M059J (cell line): ENCODE measurements around the gene IMMP2L. TPM values are rescaled to one million over a fixed set of nuclear protein-coding genes. Genes with fewer than 3 reads are reported as not detected.
"Not testable (repeated sequence)": the region's sequence is repeated elsewhere in the genome, so short reads cannot be mapped to it uniquely, and the experiment has no call there.

Source experiments
- DNase-seq: peaks from one replicate; pipeline ENCODE4 v3.0.0-alpha.2; 2012; ENCODE audit warnings: low read depth
- total RNA-seq: library from RNA; depleted of rRNA; stranded (reverse); fragments of >200 nt; shearing (Covaris generic); gene quantifications from 2 replicates; pipeline ENCODE4 v1.2.3, GENCODE V29; 2014

Gene IMMP2L
- total RNA-seq, 1 experiment from 2014 or later = 8.6 TPM

- DNase-seq = no peak
These were observed 223.3 kb downstream of the IMMP2L start for GRCh38 chr7:111339006-111339405.

- DNase-seq = no peak
These were observed 229.3 kb downstream of the IMMP2L start for GRCh38 chr7:111333010-111333409.

- no peak for DNase-seq
These were observed 232.1 kb downstream of the IMMP2L start for GRCh38 chr7:111330235-111330523.

DNA sequence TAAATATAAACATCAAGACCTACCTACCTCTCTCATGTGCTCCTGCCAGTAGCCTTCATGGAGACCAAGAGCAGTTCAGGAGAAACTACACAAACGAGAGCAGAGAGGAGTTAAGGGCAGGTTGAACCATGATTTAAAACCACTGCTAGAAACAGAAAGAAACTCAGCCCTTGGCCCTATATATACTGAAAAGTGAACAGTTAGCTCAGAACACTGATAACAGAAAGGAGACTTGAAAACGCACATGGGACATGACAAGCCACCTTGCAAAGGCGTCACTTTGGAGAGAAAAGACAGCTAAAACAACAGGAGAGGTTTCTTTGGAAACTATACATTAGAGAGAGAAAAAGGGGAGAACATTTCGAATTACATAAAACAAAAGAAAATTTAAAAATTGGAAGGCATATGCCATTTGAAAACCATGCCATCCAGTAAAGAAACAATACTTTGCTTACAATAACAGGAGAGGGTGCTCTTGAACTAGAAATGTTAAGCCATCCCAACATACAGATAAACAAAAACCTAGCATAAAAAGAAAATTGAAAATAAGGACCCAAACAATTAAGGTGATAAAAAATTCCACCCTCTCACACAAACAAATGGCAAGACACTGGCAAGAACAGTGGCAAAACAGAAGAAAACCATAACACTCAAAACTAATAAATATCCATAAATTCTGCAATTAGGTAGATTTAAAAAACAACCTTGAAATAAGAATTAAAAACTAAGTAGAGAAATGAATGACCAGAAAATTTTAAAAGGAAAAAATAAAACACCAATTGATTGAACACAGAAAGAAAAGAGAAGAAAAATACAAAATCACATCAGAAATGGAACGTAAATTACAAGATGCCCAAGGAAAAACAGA, 232.7 kb downstream of the IMMP2L start:
- peak; percentile 17 for DNase-seq

DNA sequence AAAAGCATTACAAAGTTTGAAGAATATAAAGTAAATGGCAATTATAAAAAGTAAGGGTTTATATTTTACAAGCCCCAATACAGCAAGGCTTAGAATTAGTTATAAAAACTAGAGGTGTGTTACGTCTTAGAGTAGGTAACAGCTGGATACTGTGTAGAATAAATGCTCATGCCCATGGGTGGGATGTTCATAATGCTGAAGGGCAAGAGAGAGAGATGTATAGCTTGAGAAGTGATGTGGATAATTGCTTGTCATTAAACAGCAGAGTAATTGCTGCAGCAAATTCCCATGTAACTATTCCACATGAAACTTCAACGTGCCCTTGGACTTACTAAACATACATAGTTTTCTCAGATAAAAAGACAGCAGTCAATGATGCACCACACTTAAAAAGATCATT, 233.8 kb downstream of the IMMP2L start:
- DNase-seq = no peak

DNA sequence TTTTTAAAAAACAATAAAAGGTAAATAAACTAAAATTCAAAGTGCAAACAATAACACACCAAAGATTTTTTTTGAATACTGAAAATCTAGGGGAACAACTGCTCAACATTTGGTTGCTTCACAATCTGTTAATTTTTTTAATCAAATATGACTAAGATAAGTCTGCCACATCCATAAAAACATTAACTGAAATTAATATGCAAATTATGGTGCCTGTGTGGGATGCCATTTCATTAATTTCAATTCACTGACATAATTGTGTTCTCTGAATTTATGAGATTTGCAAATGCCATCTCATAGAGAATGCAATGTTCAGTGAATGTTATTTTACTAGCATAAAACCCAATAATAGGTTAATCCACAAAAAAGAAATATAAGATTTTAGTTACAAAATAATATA, 237.5 kb downstream of the IMMP2L start:
- no peak for DNase-seq

GRCh38 chr7:111324228-111324627, 238.1 kb downstream of the IMMP2L start:
- no peak for DNase-seq

GRCh38 chr7:111323670-111324069, 238.6 kb downstream of the IMMP2L start:
- not testable (repeated sequence) for DNase-seq

DNA sequence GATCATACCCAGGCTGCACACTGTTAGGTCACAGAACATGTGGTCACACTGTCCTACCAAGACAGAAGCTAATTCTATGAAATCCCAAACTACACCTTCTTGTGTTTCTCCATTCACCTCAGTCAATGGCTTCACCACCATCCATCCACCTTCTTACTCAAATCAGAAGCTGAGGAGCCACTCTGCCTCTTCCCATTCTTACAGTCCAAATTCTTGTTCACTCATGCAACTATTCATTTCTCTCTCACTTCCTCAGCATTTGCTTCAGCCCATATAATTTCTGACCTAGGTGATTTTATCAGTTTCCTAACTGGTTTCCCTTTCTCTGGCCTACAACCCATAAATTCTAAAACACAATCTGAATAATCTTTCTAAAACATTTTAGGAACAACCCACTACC, 242.2 kb downstream of the IMMP2L start:
- DNase-seq = no peak

GRCh38 chr7:111312966-111313365, 249.3 kb downstream of the IMMP2L start:
- DNase-seq = peak; percentile 12

DNA sequence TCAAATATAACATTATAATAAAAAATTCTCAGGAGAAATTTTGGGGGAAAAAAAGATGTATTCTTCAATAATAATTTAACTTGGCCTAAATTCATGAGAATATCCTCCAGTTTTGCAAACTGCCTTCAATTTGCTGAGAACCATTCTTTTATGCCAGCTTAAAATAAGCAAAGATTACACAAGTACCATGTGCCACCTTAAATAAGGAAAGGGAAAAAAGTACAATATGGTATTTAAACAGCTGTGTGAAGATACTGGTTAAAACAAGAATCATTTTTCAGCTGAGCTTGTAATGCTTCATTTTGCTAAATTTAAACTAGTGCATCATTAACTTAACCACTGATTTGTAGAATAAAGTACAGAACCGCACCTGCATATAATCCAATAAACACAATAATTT, 253.6 kb downstream of the IMMP2L start:
- no peak for DNase-seq

DNA sequence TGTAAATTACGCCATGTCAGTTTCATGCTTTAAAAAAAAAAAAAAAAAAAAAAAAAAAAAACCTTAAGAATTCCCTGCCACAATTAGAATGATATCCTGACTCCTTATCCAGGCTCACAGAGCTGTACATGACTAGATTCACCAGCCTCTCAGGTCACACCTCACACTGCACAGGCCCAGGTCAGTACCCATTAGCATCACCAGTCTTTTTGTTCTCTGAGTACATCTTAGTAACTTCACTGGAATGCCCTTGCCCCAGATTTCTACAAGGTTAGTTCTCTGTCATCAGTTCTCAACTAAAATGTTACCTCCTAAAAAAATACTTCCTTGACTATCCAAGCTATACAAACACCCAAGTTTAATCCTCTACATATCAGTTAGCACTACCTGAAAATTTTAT, 260.4 kb downstream of the IMMP2L start:
- DNase-seq = no peak

DNA sequence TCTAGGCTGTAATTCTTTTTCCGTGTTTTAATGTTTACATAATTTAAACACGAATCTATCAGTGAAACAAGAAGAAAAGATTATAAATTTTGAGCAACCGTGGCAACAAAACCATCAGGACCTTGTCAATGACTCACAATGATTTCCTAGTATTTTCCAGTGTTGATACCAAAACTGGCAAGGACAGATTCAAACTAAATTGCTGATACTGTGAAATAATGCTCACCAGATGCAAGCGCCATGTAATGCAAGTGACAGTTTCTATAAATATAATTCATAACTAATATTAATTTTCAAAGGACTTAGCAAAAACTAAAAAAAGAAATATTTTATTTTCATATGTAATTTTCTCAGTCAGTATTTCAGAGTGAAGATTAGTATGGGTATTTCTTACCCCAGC, 267.8 kb downstream of the IMMP2L start:
- DNase-seq = no peak

DNA sequence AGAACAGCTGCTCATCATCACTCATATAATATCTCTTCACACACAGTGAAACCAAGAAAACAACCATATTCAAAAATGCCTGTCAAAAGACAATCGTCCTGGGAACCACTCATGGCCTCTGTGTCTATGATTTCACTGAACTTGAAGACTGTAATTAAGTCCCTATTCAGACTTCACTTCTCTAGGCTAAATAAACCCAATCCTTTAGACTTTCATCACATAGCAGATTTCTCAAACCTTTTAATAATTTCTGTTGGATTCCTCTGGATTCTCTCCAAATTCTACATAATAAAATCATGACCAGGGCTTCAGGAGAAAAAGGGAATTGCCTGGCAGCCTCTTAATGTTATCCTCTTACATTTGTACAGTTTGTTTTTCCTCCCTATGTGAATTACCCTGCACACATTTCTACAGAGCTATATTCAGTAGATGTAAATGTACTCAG, 270.2 kb downstream of the IMMP2L start:
- no peak for DNase-seq

- DNase-seq = no peak
These were observed 271.3 kb downstream of the IMMP2L start for GRCh38 chr7:111290982-111291381.

GRCh38 chr7:111290419-111290818, 271.9 kb downstream of the IMMP2L start:
- DNase-seq = no peak

DNA sequence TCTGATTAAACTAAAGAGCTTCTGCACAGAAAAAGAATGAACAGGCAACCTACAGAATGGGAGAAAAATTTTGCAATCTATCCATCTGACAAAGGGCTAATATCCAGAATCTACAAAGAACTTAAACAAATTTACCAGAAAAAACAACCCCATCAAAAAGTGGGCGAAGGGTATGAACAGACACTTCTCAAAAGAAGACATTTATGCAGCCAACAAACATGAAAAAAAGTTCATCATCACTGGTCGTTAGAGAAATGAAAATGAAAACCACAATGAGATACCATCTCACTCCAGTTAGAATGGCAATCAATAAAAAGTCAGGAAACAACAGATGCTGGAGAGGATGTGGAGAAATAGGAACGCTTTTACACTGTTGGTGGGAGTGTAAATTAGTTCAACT, 273.9 kb downstream of the IMMP2L start:
- DNase-seq = not testable (repeated sequence)

DNA sequence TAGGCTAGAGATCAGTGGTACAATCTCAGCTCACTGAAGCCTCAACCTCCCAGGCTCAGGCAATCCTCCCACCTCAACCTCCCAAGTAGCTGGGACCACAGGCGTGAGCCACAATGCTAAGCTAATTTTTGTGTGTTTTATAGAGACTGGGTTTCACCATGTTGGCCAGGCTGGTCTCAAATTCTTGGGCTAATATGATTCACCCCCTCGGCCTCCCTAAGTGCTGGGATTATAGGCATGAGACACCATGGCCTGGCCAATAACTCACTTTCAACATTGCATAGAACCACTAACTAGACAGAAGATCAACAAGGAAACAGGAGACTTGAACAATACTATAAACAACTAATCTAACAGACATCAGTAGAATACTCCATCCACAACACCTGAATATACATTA, 279.7 kb downstream of the IMMP2L start:
- peak; percentile 14 for DNase-seq

DNA sequence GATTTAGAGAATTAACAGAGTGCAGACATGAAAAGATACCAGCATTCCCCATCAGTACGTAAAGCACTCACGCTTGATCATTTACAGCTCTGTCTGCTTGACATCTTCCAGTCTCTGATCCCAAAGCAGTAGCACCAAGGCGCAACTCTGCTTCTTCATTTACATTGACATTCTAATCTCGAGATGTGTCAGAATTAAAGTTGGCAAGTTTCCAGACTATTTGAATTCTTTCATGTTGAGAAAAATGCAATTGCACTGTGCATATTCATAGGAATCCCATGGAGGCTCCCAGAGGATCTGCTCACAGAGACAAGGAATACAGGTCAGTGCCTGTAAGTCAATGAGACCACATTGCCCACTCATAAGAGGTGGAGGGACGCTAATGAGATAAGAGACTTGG, 287.4 kb downstream of the IMMP2L start:
- DNase-seq = no peak

- DNase-seq = peak; percentile 42
These were observed 290.2 kb downstream of the IMMP2L start for GRCh38 chr7:111272092-111272491.

GRCh38 chr7:111270794-111271193, 291.5 kb downstream of the IMMP2L start:
- not testable (repeated sequence) for DNase-seq

- peak; percentile 15 for DNase-seq
These were observed 293.4 kb downstream of the IMMP2L start for GRCh38 chr7:111268941-111269340.

- DNase-seq = peak; percentile 47
These were observed 295.7 kb downstream of the IMMP2L start for GRCh38 chr7:111266613-111267012.

DNA sequence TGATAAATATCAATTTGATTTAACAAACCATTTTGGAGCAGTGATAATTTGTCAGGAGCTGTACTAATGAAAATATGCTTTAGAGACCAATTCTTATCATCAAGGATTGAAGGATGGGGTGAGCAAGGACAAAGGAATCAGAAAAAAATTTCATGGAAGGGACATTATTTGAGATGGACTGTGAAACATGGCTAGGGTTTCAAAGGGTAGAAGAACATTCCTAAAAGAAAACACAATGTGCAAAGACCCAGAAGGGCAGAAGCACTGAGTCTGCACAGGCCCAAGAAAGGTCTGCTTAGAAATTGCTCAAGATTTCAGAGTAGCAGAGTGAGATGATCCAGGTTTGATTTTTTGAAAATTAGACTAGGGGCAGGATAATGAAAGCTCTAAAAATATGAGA, 296.9 kb downstream of the IMMP2L start:
- DNase-seq = no peak
